ENCODE results near the gene RPTOR. TPM values are rescaled to one million over a fixed set of nuclear protein-coding genes. Genes with fewer than 3 reads are reported as not detected.

Gene RPTOR, protein sequence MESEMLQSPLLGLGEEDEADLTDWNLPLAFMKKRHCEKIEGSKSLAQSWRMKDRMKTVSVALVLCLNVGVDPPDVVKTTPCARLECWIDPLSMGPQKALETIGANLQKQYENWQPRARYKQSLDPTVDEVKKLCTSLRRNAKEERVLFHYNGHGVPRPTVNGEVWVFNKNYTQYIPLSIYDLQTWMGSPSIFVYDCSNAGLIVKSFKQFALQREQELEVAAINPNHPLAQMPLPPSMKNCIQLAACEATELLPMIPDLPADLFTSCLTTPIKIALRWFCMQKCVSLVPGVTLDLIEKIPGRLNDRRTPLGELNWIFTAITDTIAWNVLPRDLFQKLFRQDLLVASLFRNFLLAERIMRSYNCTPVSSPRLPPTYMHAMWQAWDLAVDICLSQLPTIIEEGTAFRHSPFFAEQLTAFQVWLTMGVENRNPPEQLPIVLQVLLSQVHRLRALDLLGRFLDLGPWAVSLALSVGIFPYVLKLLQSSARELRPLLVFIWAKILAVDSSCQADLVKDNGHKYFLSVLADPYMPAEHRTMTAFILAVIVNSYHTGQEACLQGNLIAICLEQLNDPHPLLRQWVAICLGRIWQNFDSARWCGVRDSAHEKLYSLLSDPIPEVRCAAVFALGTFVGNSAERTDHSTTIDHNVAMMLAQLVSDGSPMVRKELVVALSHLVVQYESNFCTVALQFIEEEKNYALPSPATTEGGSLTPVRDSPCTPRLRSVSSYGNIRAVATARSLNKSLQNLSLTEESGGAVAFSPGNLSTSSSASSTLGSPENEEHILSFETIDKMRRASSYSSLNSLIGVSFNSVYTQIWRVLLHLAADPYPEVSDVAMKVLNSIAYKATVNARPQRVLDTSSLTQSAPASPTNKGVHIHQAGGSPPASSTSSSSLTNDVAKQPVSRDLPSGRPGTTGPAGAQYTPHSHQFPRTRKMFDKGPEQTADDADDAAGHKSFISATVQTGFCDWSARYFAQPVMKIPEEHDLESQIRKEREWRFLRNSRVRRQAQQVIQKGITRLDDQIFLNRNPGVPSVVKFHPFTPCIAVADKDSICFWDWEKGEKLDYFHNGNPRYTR (N-terminal part only)
- 12.8 TPM for polyA plus RNA-seq (2013, experiment 1 of 2)
- polyA plus RNA-seq (2013, experiment 2 of 2) = 12.4 TPM

DNA sequence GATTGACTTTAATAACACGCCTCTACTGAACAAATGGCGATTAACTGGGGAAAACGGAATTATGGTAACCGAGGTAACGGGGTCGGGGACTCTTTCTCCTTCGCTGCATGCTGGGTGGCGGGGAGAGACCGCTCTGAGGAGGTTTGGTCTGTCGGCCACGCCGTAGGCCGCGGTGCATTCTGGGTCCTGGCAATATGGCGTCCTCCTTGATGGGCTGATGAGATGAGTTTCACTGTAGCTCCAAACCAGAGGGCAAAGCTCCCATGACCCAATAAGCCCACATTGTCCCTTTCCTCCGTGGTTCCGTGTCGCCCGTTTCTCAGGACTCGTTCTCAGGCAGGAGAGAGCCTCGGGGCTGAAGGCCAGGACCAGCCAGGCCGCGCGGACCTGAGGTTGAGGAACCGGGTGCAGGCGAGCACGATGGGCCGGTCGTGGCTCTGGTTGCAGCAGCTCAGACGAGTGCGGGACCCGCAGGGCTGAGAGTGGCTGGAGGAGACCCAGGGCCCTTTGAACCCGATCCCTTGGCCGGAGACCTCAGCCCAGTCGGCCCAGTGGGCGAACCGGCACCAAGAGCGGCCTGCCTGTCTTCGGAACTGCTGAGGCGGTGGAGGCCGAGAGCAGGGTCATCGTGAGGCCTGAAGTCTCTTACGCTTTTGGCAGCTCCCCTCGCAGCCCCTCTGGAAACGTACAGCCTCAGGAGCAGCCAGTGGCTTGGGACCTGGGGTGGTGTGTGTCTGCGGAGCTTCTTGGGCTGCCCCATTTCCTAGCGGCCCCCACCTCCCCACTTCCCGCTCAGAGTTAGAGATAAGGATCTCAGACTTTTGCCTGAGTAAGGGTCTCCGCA is at the start of gene RPTOR:
RPTOR (plus strand) TSS at position 184 of the 844 bp plus-strand sequence. CDS start 792 bp downstream, outside the sequence.
- Histone ChIP-seq H2BK120ac (ENCODE audit: low read depth, low read length) (no peak within 1 kb of the TSS), H3K9ac (ENCODE audit: low read length) (peak within 1 kb of the TSS; percentile 98), H3K27ac (ENCODE audit: low read depth, low read length) (peak within 1 kb of the TSS; percentile 53), H3K36me3 (ENCODE audit: control insufficient read depth, insufficient read depth, low read length) (no peaks in the 10 kb centered on the region), H4K5ac (ENCODE audit: low read length) (no peak within 1 kb of the TSS), H2AK5ac (ENCODE audit: low read length) (peak within 1 kb of the TSS; percentile 68), H3K79me2 (ENCODE audit: control insufficient read depth, insufficient read depth, low read length) (peaks cover 33% of the 10 kb centered on the region), H3K4me2 (ENCODE audit: low read length) (peak within 1 kb of the TSS; percentile 62), H2BK5ac (ENCODE audit: low read length) (peak within 1 kb of the TSS; percentile 66), H3K18ac (ENCODE audit: low read length) (peak within 1 kb of the TSS; percentile 41), H3K27me3 (ENCODE audit: insufficient read depth, low read length, poor library complexity) (no peaks in the 10 kb centered on the region), H3K4me1 (ENCODE audit: control insufficient read depth, low read depth, low read length) (peaks cover 2% of the 10 kb centered on the region), H3K79me1 (ENCODE audit: low read length) (peaks cover 17% of the 10 kb centered on the region), H2BK15ac (replicated peaks; ENCODE audit: low read depth) (no peak within 1 kb of the TSS), H3K4me3 (ENCODE audit: low read length) (peak within 1 kb of the TSS; percentile 97), H3K56ac (ENCODE audit: low read length) (peak within 1 kb of the TSS; percentile 99), H4K8ac (ENCODE audit: low read depth, low read length) (no peak within 1 kb of the TSS), H3K4ac (ENCODE audit: low read depth, low read length) (peak within 1 kb of the TSS; percentile 58), H3K23ac (ENCODE audit: low read length) (peak within 1 kb of the TSS; percentile 85)
- DNase-seq = peak; percentile 95
- no CpG with 5 or more reads among the region's 49 CpGs for WGBS (ENCODE audit: extremely low coverage, insufficient coverage, low lambda C conversion rate)

DNA sequence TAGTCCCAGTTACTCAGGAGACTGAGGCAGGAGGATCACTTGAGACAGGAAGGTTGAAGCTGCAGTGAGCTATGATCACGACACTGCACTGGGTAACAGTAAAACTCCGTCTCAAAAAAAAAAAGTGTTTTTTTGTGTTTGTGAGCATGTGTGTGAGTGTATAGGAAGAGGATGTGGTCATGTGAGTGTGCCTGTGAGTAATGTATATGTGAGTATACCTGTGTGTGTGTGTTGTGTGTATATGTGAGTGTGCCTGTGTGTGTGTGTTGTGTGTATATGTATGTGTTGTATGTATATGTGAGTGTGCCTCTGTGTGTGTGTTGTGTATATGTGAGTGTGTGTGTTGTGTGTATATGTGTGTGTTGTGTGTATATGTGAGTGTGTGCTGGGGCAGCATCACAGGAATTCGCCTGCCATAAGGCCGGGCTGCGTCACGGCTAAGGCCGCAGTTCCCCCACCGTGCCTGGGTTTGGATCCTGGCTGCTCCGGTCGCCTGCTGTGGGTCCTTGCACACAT is 46.9 kb upstream of the RPTOR start:
- no peak overlapping the region for H3K4me3 ChIP-seq (ENCODE audit: low read length)
- H3K27ac ChIP-seq (ENCODE audit: low read depth, low read length) = no peak overlapping the region

DNA sequence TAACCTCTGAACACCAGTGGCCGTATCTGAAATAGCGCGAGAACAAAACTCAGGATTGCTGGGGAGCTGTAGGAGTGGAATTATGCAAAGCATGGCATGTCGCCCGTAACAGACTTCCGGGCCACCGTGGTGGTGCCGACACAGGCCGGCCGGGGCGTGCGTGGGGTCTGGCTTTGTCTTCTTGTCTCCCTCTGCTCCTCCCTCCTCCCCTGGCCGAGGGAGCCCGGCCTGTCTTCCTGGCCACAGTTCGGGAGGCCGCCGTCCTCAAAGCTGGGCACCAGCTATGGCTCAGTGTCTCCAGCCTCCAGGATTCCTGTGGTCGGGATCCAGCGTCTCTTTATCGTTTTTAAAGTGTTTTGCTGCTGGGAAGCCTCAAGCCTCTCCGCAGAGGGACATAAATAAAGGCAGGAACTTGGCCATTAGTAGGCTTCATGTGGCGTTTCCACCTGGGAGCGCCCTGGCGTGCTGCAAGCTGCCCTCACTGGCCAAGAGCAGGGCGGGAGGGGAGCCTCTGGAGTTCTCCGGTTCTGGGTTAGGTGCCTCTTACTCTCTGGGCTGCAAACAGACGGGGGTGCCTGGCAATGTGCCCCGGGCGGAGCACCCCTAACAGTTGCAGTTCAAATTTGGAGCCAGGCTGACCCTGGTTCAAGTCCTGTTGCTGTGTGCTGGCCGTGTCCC is 46.3 kb upstream of the RPTOR start:
- Histone ChIP-seq H3K23ac (ENCODE audit: low read length) (no peak overlapping the region), H3K4me3 (ENCODE audit: low read length) (no peak overlapping the region)

More for the DNA sequence above, 46.9 kb upstream of the RPTOR start:
- Histone ChIP-seq H3K4me2 (ENCODE audit: low read length) (no peak overlapping the region), H4K8ac (ENCODE audit: low read depth, low read length) (no peak overlapping the region), H3K79me1 (ENCODE audit: low read length) (no peaks in the 10 kb centered on the region), H3K27me3 (ENCODE audit: insufficient read depth, low read length, poor library complexity) (no peaks in the 10 kb centered on the region), H3K23ac (ENCODE audit: low read length) (no peak overlapping the region), H3K56ac (ENCODE audit: low read length) (no peak overlapping the region), H4K5ac (ENCODE audit: low read length) (no peak overlapping the region), H3K4ac (ENCODE audit: low read depth, low read length) (no peak overlapping the region), H3K79me2 (ENCODE audit: control insufficient read depth, insufficient read depth, low read length) (no peaks in the 10 kb centered on the region), H2BK120ac (ENCODE audit: low read depth, low read length) (no peak overlapping the region), H2BK5ac (ENCODE audit: low read length) (no peak overlapping the region), H3K9ac (ENCODE audit: low read length) (no peak overlapping the region), H2AK5ac (ENCODE audit: low read length) (no peak overlapping the region), H3K18ac (ENCODE audit: low read length) (no peak overlapping the region), H3K36me3 (ENCODE audit: control insufficient read depth, insufficient read depth, low read length) (no peaks in the 10 kb centered on the region), H3K4me1 (ENCODE audit: control insufficient read depth, low read depth, low read length) (no peaks in the 10 kb centered on the region), H2BK15ac (replicated peaks; ENCODE audit: low read depth) (no peak overlapping the region)
- DNase-seq = no peak
- WGBS (ENCODE audit: extremely low coverage, insufficient coverage, low lambda C conversion rate) = no CpG with 5 or more reads among the region's 10 CpGs

DNA sequence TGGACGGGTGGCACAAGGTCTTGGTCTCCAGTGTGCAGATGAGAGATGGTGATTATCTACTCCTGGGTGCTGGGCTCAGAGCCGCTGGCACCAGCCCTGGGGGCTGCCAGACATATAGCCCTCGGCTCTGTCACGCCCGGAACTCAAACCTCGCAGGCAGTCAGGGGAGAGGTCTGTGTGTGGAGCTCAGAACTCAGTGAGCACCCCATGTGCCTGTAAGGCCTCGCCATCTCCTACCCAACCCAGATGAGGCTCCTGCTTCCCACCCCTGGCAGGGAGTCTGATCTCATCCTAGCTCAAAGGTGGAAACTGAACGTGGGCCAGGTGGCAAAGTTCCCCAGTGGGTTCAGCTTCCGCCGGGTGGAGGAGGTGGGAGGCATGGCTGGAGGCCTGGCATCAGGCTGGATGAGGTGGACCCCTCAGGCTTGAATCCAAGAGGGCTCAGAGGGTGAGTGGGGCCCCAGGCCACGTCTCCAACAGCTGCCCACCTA is 45.7 kb upstream of the RPTOR start:
- H3K9ac ChIP-seq (ENCODE audit: low read length) = no peak overlapping the region
- WGBS (ENCODE audit: extremely low coverage, insufficient coverage, low lambda C conversion rate) = no CpG with 5 or more reads among the region's 11 CpGs
- no peaks in the 10 kb centered on the region for H3K4me1 ChIP-seq (ENCODE audit: control insufficient read depth, low read depth, low read length)
- H3K27me3 ChIP-seq (ENCODE audit: insufficient read depth, low read length, poor library complexity) = no peaks in the 10 kb centered on the region
- no peak overlapping the region for H3K23ac ChIP-seq (ENCODE audit: low read length)
- no peak overlapping the region for H2BK15ac ChIP-seq (replicated peaks; ENCODE audit: low read depth)
- no peak overlapping the region for H4K5ac ChIP-seq (ENCODE audit: low read length)
- H3K27ac ChIP-seq (ENCODE audit: low read depth, low read length) = no peak overlapping the region
- H3K4ac ChIP-seq (ENCODE audit: low read depth, low read length) = no peak overlapping the region
- no peak overlapping the region for H2AK5ac ChIP-seq (ENCODE audit: low read length)
- H3K36me3 ChIP-seq (ENCODE audit: control insufficient read depth, insufficient read depth, low read length) = no peaks in the 10 kb centered on the region
- H3K4me3 ChIP-seq (ENCODE audit: low read length) = no peak overlapping the region
- no peak overlapping the region for H3K56ac ChIP-seq (ENCODE audit: low read length)
- H3K79me2 ChIP-seq (ENCODE audit: control insufficient read depth, insufficient read depth, low read length) = no peaks in the 10 kb centered on the region
- no peaks in the 10 kb centered on the region for H3K79me1 ChIP-seq (ENCODE audit: low read length)
- H4K8ac ChIP-seq (ENCODE audit: low read depth, low read length) = no peak overlapping the region
- no peak overlapping the region for H3K18ac ChIP-seq (ENCODE audit: low read length)
- DNase-seq = no peak
- H2BK5ac ChIP-seq (ENCODE audit: low read length) = no peak overlapping the region
- no peak overlapping the region for H2BK120ac ChIP-seq (ENCODE audit: low read depth, low read length)
- no peak overlapping the region for H3K4me2 ChIP-seq (ENCODE audit: low read length)

More for the DNA sequence above, 46.3 kb upstream of the RPTOR start:
- Histone ChIP-seq H3K18ac (ENCODE audit: low read length) (no peak overlapping the region), H2BK120ac (ENCODE audit: low read depth, low read length) (no peak overlapping the region), H3K27me3 (ENCODE audit: insufficient read depth, low read length, poor library complexity) (no peaks in the 10 kb centered on the region), H3K36me3 (ENCODE audit: control insufficient read depth, insufficient read depth, low read length) (no peaks in the 10 kb centered on the region), H3K4ac (ENCODE audit: low read depth, low read length) (no peak overlapping the region), H3K56ac (ENCODE audit: low read length) (no peak overlapping the region), H3K9ac (ENCODE audit: low read length) (no peak overlapping the region), H2AK5ac (ENCODE audit: low read length) (no peak overlapping the region), H3K79me2 (ENCODE audit: control insufficient read depth, insufficient read depth, low read length) (no peaks in the 10 kb centered on the region), H3K27ac (ENCODE audit: low read depth, low read length) (no peak overlapping the region), H2BK15ac (replicated peaks; ENCODE audit: low read depth) (no peak overlapping the region), H3K79me1 (ENCODE audit: low read length) (no peaks in the 10 kb centered on the region), H2BK5ac (ENCODE audit: low read length) (no peak overlapping the region), H4K8ac (ENCODE audit: low read depth, low read length) (no peak overlapping the region), H4K5ac (ENCODE audit: low read length) (no peak overlapping the region), H3K4me1 (ENCODE audit: control insufficient read depth, low read depth, low read length) (no peaks in the 10 kb centered on the region), H3K4me2 (ENCODE audit: low read length) (no peak overlapping the region)
- WGBS (ENCODE audit: extremely low coverage, insufficient coverage, low lambda C conversion rate) = no CpG with 5 or more reads among the region's 30 CpGs
- no peak for DNase-seq

All from mesendoderm (in vitro differentiated cells).